ENCODE data around the gene KCNC1. TPM values are rescaled to one million over a fixed set of nuclear protein-coding genes. Genes with fewer than 3 reads are reported as not detected.

The KCNC1 gene
- total and polyA plus RNA-seq, 9 of the 15 experiments (the other 6 are each of a cell fraction or from before 2014, with no cell fraction given) = 0.05 to 0.08 TPM; not detected in 7

DNA sequence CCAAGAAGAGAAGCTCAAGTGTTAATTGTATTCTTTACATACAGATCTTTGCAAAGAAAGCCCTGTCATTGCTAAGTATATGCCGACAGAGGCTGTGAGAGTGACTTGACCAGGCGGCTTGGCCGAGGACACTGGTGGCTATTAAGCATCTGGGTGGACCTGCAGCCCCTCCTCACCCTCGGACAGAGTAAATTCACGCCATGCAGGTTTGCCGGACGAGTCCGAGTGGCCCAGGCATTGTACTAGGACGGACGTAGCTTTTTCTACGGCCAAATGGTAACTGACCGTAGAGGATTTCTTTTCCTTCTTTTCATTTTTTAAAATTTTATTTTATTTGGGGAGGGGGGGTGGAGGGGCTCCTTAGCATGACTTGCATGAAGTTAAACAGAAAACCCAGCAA, 47.0 kb downstream of the KCNC1 start:
- H3K4me3 ChIP-seq = no peak overlapping the region
- WGBS (ENCODE audit: insufficient coverage, low coverage, missing lambda C conversion rate) = 13% methylated on average over 12 of the region's 12 CpGs
- ATAC-seq (no peak), FAIRE-seq (no peak), DNase-seq (ENCODE audit: extremely low read depth in 1 of 4, low spot score in 3 of 4) (no peak)
- H3K9me1 ChIP-seq (ENCODE audit: control insufficient read depth, insufficient read depth, low read length) = no peaks in the 10 kb centered on the region
- H2AFZ ChIP-seq (ENCODE audit: low read depth, low read length) = no peak overlapping the region
- H3K9me3 ChIP-seq (replicated peaks; ENCODE audit: control insufficient read depth, insufficient read depth, low read depth, low read length) = no peaks in the 10 kb centered on the region
- H3K27ac ChIP-seq (ENCODE audit: extremely low read depth, low read depth, low read length) = no peak overlapping the region
- H3K4me1 ChIP-seq (replicated peaks in 1 of 2; ENCODE audit: control insufficient read depth in 2 of 2, insufficient read depth in 2 of 2, low read length in 2 of 2) = 0 out of 5 replicates have a peak, but pooled peaks cover 0 to 3% of the 10 kb centered on the region in 2 experiments
- H3K4me2 ChIP-seq (ENCODE audit: insufficient read depth, low read length) = no peak overlapping the region
- peaks cover 22 to 65% of the 10 kb centered on the region in 2 experiments; a peak in 4 of 5 replicates for H3K27me3 ChIP-seq (ENCODE audit: control insufficient read depth in 2 of 2, insufficient read depth in 2 of 2, low read length in 2 of 2)
- H3K9ac ChIP-seq (ENCODE audit: insufficient read depth in 1 of 2, low read depth in 2 of 2, low read length in 2 of 2) = no peak overlapping the region
- no peaks in the 10 kb centered on the region for H3K79me2 ChIP-seq (ENCODE audit: control insufficient read depth, insufficient read depth, low read length)
- in situ Hi-C loops (cut with MboI) = no loop called here
- intact Hi-C loops (cut with micrococcal nuclease) = no loop called here
- POLR2A ChIA-PET = interaction anchor here (0.6 kb wide), 1 partner anchor 40 kb away, joined by 3 read pairs; no protein-coding TSS in a partner anchor
- CTCF ChIA-PET (ENCODE audit: low intra/inter-chr PET ratio) = no interaction called here
- H3K36me3 ChIP-seq (ENCODE audit: control insufficient read depth, insufficient read depth, low read length) = no peaks in the 10 kb centered on the region
- TF ChIP-seq, protein P1, sequence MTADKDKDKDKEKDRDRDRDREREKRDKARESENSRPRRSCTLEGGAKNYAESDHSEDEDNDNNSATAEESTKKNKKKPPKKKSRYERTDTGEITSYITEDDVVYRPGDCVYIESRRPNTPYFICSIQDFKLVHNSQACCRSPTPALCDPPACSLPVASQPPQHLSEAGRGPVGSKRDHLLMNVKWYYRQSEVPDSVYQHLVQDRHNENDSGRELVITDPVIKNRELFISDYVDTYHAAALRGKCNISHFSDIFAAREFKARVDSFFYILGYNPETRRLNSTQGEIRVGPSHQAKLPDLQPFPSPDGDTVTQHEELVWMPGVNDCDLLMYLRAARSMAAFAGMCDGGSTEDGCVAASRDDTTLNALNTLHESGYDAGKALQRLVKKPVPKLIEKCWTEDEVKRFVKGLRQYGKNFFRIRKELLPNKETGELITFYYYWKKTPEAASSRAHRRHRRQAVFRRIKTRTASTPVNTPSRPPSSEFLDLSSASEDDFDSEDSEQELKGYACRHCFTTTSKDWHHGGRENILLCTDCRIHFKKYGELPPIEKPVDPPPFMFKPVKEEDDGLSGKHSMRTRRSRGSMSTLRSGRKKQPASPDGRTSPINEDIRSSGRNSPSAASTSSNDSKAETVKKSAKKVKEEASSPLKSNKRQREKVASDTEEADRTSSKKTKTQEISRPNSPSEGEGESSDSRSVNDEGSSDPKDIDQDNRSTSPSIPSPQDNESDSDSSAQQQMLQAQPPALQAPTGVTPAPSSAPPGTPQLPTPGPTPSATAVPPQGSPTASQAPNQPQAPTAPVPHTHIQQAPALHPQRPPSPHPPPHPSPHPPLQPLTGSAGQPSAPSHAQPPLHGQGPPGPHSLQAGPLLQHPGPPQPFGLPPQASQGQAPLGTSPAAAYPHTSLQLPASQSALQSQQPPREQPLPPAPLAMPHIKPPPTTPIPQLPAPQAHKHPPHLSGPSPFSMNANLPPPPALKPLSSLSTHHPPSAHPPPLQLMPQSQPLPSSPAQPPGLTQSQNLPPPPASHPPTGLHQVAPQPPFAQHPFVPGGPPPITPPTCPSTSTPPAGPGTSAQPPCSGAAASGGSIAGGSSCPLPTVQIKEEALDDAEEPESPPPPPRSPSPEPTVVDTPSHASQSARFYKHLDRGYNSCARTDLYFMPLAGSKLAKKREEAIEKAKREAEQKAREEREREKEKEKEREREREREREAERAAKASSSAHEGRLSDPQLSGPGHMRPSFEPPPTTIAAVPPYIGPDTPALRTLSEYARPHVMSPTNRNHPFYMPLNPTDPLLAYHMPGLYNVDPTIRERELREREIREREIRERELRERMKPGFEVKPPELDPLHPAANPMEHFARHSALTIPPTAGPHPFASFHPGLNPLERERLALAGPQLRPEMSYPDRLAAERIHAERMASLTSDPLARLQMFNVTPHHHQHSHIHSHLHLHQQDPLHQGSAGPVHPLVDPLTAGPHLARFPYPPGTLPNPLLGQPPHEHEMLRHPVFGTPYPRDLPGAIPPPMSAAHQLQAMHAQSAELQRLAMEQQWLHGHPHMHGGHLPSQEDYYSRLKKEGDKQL (CRISPR knock-in tag; IDR thresholded peaks at IDR 0.05; ENCODE audit: borderline replicate concordance) = no peak
- TF ChIP-seq FOXA1 (IDR thresholded peaks at IDR 0.05; ENCODE audit: borderline replicate concordance) (no peak), KAT7 (CRISPR knock-in tag; IDR thresholded peaks at IDR 0.05; ENCODE audit: borderline replicate concordance) (no peak), BRD9 (IDR thresholded peaks at IDR 0.05; ENCODE audit: low read depth, partially characterized antibody) (no peak), CREB1 (IDR thresholded peaks at IDR 0.05) (no peak), CREB1 (CRISPR knock-in tag; IDR thresholded peaks at IDR 0.05) (no peak), ZBTB7A (IDR thresholded peaks at IDR 0.05; ENCODE audit: borderline replicate concordance, control insufficient read depth, low read depth, low read length) (no peak)
- TF ChIP-seq, protein P2, sequence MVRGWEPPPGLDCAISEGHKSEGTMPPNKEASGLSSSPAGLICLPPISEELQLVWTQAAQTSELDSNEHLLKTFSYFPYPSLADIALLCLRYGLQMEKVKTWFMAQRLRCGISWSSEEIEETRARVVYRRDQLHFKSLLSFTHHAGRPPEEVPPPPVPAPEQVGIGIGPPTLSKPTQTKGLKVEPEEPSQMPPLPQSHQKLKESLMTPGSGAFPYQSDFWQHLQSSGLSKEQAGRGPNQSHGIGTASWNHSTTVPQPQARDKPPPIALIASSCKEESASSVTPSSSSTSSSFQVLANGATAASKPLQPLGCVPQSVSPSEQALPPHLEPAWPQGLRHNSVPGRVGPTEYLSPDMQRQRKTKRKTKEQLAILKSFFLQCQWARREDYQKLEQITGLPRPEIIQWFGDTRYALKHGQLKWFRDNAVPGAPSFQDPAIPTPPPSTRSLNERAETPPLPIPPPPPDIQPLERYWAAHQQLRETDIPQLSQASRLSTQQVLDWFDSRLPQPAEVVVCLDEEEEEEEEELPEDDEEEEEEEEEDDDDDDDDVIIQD (CRISPR knock-in tag; IDR thresholded peaks at IDR 0.05) = no peak
- BruUV-seq (replicated peaks) = no TSS peak
- H4K20me1 ChIP-seq (replicated peaks; ENCODE audit: control insufficient read depth, insufficient read depth, low read length) = peaks cover 11% of the 10 kb centered on the region; the same call in 1 of the 2 replicates

All from K562 (cell line).